Measurements from ENCODE around the gene CARD11.

DNA sequence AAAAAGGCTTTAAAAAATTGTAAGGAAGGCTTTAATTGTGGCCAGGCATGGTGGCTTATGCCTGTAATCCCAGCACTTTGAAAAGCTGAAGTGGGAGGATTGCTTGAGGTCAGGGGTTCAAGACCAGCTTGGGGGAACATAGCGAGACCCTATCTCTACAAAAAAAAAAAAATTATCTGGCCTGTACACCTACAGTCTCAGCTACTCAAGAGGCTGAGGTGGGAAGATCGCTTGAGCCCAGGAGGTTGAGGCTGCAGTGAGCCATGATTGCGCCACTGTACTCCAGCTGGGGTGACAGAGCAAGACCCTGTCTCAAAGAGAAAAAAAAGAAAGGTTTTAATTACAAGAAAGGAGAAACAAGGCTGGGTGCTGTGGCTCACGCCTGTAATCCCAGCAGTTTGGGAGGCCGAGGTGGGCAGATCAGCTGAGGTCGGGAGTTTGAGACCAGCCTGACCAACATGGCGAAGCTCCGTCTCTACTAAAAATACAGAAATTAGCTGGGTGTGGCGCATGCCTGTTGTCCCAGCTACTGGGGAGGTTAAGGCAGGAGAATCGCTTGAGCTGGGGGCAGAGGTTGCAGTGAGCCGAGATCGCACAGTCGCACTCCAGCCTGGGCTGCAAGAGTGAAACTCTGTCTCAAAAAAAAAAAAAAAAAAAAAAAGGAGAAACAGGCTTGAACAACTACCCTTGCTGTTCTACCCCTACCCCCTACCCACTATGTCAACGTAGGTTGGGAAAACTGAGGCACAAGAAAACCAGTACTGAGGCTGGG lies 83.7 kb downstream of the CARD11 start:
- TF ChIP-seq EZH2 (IDR thresholded peaks at IDR 0.05; ENCODE audit: borderline replicate concordance, low read length) = no peak
- TF ChIP-seq, protein P1, sequence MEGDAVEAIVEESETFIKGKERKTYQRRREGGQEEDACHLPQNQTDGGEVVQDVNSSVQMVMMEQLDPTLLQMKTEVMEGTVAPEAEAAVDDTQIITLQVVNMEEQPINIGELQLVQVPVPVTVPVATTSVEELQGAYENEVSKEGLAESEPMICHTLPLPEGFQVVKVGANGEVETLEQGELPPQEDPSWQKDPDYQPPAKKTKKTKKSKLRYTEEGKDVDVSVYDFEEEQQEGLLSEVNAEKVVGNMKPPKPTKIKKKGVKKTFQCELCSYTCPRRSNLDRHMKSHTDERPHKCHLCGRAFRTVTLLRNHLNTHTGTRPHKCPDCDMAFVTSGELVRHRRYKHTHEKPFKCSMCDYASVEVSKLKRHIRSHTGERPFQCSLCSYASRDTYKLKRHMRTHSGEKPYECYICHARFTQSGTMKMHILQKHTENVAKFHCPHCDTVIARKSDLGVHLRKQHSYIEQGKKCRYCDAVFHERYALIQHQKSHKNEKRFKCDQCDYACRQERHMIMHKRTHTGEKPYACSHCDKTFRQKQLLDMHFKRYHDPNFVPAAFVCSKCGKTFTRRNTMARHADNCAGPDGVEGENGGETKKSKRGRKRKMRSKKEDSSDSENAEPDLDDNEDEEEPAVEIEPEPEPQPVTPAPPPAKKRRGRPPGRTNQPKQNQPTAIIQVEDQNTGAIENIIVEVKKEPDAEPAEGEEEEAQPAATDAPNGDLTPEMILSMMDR (conservative IDR thresholded peaks at IDR 0.05 in 1 of 2, IDR thresholded peaks at IDR 0.05 in 1 of 2; ENCODE audit: extremely low read depth in 1 of 2, insufficient read depth in 1 of 2, low read depth in 1 of 2, low read length in 2 of 2) = no peak
